GM12864 (cell line): ENCODE results near the gene ADGRB2.

Source experiments
- DNase-seq: peaks from one replicate; pipeline ENCODE4 v3.0.0-alpha.2; 2011; ENCODE audit warnings: low read depth
- H3K4me3 ChIP-seq: 2 replicates; pipeline ENCODE4 v1.5.1; 2011; ENCODE audit warnings: mild to moderate bottlenecking, low read depth, low read length, control low read depth
- TF ChIP-seq, protein P1 (sequence below): IDR thresholded peaks from 2 replicates; pipeline ENCODE4 v1.5.1; 2011; ENCODE audit warnings: low read depth, mild to moderate bottlenecking, moderate library complexity, low read length, control low read depth, inconsistent platforms; ENCODE audit errors: missing control alignments

The ADGRB2 gene

DNA sequence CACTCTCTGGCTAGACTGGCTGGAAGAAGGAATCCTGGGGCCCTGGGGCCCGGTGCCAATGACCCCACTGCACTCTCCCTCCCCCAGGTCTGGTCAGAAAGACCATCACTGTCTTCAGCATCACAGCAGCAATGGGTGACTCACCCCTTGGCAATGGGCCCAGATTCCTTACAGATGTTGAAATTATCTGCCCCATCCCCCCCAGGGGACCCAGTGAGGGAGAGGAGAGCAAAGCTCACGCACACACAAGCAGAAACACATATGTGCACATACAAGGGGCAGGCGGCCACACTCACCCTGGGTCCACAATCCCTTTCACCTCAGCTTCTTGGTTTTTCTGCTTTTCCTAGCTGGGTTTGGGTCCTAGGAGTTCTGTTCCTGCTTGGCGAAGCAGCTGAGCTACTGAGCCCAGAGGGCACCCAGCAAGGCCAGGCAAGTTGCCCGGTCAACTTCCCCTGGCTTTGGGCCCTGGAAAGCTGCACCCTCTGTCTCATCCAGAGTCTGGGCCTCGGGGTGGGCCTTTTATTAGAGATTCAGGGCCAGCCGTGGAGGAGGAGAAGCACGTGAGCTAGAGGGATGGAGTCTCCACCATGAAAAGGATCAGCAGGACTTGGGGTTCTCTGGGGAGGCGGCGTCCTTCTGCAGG lies 62.9 kb downstream of the ADGRB2 start:
- no peak overlapping the region for H3K4me3 ChIP-seq

DNA sequence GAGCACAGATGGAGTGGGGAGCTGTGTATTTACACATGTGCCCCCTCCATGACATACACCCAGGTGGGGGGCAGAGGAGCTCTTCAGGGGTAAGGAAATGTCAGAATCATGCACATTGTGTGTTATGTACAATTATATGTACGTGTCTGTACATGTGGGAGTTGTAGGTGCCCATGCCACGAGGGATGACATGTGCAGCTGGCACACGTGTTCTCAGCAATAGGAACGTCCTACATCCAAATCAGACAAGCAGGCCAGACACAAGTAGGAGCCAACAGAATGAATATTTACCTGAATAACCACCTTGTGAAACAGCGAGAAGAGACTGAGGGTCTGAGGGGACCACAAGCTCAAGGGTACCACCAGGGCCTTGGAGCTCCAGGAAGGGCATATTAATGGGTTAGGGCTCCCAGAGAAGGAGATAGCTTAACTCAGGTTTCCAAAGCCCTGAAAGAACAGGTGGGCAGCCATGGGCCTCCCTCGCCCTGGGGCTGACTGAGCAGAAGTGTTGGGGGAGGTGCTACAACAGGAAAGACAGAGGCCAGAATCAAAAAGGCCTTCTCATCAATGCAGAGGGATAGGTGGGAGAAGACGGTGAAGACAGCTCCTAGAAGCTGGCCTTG lies 63.6 kb downstream of the ADGRB2 start:
- TF ChIP-seq, protein P1, sequence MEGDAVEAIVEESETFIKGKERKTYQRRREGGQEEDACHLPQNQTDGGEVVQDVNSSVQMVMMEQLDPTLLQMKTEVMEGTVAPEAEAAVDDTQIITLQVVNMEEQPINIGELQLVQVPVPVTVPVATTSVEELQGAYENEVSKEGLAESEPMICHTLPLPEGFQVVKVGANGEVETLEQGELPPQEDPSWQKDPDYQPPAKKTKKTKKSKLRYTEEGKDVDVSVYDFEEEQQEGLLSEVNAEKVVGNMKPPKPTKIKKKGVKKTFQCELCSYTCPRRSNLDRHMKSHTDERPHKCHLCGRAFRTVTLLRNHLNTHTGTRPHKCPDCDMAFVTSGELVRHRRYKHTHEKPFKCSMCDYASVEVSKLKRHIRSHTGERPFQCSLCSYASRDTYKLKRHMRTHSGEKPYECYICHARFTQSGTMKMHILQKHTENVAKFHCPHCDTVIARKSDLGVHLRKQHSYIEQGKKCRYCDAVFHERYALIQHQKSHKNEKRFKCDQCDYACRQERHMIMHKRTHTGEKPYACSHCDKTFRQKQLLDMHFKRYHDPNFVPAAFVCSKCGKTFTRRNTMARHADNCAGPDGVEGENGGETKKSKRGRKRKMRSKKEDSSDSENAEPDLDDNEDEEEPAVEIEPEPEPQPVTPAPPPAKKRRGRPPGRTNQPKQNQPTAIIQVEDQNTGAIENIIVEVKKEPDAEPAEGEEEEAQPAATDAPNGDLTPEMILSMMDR = no peak
- no peak for DNase-seq
- H3K4me3 ChIP-seq = no peak overlapping the region

More for the DNA sequence above, 62.9 kb downstream of the ADGRB2 start:
- TF ChIP-seq, protein P1 = no peak
- no peak for DNase-seq

DNA sequence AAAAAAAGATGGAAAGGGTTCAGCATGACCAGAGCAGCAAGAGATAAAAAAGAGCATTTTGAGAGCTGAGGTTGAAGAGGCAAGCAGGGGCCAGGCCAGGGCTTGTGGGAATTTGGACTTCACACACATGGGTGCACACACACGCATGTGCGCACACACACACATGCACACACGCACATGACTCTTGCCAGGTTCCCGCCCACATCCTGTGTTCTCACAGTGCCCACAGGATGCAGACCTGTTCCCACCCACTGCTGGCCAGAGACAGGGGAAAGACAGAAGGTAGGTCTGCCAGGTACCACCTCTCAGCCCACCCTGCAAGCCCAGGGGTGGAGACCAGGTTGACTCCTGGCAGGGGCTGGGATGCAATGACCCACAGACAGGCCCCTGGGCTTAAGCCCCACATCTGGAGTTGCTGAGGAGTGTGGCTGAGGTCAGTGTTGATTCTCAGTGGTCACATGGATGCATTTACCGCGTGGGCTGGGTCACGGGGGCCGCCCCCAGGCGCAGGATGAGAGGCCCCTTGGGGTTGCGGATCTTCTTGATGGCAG lies 64.7 kb downstream of the ADGRB2 start:
- no peak for DNase-seq
- TF ChIP-seq, protein P1 = no peak
- H3K4me3 ChIP-seq = no peak overlapping the region

DNA sequence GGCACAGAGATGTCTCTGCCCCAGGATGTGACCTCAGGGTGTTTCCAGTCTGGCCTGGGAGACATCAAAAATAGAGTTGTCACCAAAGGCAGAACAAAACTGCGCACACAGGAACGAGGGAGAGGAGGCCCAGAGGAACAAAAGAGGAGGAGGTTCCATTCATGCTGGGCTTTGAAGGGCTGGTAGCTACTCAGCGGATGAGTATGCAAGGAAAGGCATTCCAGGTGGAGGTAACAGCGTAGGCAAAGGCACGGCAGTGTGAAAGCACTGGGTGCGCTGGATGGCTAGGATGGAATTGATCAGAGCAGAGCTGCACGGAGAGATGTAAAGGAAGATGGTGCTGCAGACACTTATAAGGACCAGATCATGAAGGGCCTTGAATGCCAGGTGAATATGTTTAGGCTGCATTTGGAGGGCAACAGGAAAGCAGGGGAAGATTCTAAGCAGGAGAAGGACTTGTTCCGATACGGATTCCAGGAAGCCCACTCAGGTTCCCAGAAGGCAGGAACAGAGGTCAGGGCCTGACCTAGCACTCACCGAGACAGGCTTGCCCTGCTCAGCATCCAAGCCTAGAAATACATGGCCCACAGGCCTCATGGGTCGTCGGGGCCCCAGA lies 66.7 kb downstream of the ADGRB2 start:
- TF ChIP-seq, protein P1 = no peak
- H3K4me3 ChIP-seq = no peak overlapping the region
- DNase-seq = no peak

DNA sequence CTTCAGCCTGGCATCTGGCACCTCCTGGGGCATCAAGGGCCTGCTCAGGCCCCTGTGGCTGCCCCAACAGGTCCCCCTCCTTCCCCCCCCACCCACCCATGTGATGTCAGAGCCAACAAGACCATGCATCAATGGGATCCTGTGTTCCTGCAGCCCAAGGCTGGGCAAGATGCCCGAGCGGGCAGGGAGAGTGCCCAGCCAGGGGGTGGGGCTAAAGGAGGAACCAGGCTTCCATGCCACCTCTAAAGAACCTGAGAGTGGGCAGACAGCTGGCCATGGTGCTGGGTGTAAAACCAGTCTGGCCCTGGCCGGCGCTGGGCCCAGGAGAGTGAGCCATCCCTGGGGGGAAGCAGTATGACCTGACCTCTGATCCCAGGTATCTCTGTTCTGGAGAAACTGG lies 67.9 kb downstream of the ADGRB2 start:
- TF ChIP-seq, protein P1 = no peak
- no peak for DNase-seq
- H3K4me3 ChIP-seq = no peak overlapping the region

DNA sequence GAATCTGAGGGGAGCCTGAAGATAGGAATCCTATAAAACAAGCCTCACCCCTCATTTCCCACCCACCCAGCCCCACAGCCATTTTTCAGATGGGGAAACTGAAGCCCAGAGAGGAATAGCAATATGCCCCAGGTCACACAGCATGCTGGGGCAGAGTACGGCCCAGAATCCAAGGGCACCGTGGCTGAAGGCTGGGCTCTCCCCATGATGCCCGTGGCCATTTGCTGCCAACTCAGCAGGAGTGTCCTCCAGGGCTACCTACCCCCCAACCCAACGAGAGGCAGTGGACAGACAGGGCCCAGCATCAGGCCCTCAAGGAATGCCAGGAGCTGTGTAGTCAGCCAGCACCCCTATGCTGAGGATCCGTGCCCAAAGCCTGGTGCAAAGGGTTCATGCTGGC lies 68.8 kb downstream of the ADGRB2 start:
- TF ChIP-seq, protein P1 = no peak
- DNase-seq = no peak
- H3K4me3 ChIP-seq = no peak overlapping the region
